SK-N-DZ (cell line): ENCODE measurements around the gene EBF3.
A peak's percentile ranks its signal among the peaks of the same experiment; 100 is the strongest.

Source experiments
- DNase-seq: peaks from one replicate; pipeline ENCODE4 v3.0.0-alpha.2; 2015; ENCODE audit warnings: low spot score

EBF3 gene

DNA sequence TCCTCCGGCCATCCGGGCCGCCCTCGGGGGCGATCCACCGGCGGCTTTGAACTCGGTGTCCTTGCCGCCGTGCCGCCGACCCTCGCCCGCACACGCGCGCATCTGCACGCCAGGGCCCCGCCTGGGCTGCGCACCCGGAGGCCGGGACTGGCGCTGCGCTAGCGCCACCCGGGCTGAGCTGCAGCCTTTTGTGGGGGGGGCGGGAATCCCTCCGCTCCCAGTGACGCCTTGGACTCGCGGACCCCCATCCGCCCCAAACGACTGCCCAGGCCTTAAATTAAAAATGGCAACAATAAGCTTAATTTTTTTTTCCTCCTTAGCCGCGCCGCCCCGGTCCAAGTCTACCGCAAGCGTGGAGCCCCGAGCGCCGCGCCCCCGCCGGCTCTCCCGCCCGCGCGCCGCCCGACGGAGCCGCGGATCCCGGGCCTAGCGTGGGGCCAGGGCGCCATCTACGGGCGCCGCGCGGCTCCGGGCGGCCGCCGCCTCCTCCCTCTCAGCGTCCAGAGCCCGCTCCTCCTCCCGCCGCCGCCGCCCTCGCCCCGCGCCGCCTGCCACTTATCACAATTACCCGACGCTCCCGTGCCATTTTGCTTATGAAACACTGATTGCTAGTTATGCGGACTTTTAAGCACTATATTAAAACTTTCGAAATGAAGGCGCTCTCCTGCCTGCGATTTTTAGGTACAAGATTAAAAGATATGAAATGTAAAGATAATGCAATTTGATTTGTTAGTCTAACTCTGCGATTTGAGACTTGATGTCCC lies 7.5 kb upstream of the EBF3 start:
- peak; percentile 58 for DNase-seq

- no peak for DNase-seq
Measured at GRCh38 chr10:129970465-129971364, 6.6 kb upstream of the EBF3 start.

DNA sequence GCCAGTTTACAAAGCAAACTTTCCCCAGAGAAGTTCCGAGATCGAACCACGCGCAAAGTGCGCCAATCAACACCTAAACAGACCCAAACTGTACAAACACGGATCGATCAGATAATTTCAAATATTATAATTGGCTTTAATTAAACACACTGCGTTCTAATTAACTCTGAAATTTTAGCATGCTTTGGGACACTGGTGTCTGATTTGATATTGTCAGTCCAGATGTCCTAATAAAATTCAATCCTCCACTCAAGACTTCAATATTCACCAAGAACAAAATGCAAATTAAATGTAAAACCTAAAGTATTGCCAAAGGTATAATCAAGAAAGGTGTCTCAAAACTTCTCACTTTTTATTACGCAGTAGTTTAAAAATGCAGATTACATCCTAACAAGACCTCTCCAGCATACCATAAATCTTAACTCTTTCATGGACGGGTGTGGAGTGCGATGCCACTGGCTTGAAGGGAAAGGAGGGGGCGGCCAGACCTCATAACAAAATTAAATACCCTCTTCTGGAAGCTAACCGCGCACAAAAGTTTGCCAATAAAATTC lies 5.9 kb upstream of the EBF3 start:
- no peak for DNase-seq

DNA sequence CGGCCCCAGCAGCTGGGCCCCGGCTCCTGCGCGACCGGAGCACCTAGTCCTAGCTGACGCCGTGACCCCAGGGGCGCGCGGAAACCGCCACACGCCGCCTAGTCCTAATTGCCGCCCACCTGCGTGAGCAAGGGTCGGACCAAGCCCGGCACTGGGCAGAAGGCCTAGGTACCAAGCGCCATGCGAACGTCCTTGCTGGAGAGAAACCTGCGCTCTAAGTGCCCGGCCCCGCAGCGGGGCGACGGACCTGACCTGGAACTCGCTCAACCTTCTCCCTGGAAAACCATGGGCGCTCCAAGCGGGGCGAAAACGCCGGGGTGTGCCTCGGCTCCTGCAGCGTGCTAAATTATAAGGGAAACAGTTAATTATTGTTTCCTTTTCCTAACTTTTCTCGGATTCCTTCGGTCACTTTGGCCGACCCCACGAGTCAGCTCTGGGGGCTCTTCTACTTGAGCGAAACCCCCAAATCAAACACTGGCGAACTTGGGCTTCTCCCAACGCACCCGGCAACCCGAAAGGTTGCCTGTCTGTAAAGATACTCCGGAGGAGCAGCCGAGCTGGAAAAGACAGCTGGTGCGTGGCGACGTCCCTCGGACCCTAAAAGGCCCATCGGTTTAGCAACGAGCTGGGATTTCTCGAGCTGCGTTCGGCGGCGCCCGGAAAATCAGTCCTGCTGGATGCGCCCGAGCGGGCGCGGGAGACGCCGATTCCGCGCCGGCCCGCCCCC lies 5.3 kb upstream of the EBF3 start:
- DNase-seq = peak; percentile 30

DNA sequence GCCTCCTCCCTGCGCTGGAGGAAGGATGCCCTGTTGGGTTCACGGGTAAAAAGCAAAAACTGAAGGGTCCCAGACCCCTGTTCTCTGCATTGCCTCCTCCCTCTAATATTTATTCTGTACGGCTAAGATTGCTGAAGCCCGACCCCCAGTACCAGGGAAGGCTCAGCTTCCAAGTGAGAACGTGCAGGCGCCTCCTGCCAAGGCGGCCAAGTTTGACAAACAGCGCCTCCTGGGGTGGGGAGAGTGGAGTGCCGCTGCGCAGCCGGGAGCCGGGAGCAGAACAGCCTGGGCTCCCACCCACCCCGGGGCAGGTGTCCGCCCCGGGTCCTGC lies 4.7 kb upstream of the EBF3 start:
- peak; percentile 76 for DNase-seq

- no peak for DNase-seq
Measured at GRCh38 chr10:129968020-129968852, 4.2 kb upstream of the EBF3 start.

DNA sequence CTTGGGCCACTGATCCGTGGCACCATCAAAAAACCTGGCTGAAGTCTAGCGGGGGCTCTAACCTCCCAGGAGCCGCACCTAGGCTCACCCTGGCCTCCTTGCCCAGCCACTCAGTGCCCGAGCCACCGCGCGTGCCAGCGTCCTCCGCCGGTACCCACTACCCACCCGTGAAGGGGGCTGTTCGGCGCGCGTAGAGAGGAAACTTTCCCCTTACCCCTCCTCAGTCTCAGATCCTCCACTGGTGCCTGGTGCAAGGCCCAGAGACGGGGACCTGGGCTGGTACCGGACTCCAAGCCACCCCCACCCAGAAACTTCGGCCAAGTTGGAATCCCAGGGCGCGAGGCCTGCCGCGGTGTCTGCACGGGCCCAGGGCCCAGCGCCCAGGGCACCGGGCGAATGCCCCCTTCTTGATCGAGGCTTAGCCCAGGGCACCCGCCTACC lies 3.5 kb upstream of the EBF3 start:
- DNase-seq = no peak

DNA sequence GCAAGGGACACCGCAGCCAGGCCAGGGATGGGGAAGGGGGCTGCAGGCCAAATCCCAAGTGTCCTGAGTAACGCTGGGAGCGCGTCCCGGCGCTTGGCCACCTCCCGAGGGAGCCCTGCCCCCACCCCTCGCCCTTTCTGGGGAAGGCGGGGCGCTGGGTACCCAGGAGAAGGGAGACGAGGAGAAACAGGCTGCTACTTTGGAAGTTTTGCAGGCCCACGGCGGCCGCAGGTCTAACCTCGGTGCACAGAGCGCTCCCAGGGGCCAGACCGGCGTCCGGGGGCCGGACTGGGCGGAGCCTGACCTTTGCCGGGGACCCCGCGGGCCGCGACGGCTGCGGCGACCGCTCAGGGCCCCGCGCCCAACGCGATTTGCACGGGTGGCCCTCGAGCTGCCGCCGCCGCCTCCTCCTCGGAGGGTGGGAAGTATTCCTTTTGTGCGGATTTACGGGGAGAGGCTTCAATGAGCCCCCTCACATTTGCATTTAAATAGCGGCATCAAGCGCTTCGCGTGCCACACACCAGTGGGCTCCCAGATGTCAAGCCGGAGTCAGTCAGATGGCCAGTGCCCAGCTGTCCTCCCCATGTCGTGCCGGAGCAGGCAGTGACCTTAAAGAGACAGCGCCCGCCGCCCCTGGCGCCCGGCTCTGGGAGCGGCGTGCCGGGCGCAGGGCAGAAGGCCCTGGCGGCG lies 3.0 kb upstream of the EBF3 start:
- DNase-seq = no peak

GRCh38 chr10:129966370-129966888 lies 2.4 kb upstream of the EBF3 start:
- DNase-seq = no peak

DNA sequence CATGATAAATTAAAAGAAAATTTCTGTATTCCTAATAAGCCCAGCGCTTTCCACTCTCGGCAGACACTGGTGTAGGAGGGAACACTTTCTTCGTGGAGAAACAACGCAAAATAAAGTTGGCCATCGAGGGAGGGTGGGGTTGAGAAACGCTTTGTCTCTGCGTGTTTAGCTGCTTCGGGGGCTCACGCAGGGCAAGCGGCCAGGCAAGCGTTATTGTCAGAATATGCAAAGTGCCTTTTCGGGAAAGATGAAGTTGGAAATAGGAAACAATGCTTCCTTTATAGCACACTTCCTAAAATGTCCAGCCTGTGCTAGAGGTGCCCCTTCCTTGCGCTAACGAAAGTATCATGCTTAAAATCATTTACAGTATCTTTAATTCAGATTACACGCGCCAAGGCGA lies 1.9 kb upstream of the EBF3 start:
- DNase-seq = no peak

- no peak for DNase-seq
Measured at GRCh38 chr10:129965425-129965808, 1.3 kb upstream of the EBF3 start.

DNA sequence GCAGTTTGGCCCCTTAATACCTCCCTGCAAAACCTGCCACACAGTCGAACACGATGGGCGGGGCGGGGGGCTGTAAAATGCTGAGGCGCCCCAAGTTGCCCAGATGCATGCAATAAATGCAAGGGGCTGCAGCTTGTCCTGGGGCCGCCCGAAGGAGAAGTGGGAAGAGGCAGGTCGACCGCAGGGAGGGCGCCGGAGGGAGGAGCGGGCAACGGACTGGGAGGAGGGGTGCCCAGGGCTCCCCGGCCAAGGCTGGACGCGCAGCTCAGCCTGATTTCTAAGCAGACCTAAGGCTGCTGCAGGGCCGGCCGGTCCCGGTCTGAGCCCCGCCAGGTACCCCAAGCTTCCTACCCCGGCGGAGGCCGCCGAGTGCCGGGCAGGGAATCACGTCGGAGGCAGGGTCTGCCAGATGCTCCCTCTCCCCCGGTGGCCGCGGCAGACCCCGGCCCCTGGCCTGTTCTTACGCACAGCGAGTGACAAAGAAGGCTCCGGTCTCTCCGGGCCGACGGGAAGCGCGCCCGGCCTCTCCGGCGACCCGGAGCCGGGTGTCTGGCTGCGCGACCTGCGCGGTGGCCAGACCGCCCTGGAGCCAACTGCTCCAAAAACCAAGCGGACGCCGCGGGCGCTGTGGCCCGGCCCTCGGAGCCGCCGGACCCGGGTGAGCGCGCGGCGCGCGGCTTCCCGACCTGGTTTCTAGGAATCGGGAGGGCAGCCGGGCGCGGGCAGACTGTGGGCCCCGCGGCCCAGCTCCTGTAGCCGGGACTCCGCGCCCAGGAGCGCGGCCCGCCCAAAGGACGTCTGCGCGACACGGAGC lies 744 bp upstream of the EBF3 start:
- peak; percentile 48 for DNase-seq

- peak; percentile 59 for DNase-seq
Measured at GRCh38 chr10:129962872-129963640, 1.0 kb downstream of the EBF3 start.

- peak; percentile 24 for DNase-seq
Measured at GRCh38 chr10:129962031-129962871, 1.8 kb downstream of the EBF3 start.

DNA sequence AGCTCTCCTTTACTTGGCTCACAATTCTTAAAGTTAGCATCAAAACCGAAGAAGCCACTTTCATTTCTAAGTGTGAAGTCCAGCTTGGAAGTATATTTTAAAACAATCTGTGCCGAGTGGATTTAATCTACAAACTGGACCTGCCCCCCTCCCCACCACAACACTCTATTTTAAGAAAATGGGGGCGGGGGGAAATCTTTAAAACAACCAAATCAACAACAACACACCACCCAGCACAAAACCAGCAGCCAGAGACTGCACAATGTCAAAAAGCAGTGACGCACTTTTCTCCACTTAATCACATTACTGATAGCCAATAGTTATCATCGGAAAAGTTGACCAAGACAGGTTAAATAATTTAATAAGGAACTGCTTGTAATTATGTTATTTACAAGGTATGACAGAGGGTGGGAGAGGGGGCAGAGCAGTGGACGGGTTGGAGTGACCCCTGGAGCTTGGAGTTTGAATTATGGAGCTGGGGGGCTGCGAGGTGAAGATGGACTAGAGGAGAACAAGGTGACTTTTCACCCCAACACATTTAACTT lies 2.8 kb downstream of the EBF3 start:
- DNase-seq = no peak

- no peak for DNase-seq
Measured at GRCh38 chr10:129960481-129961156, 3.5 kb downstream of the EBF3 start.
